MM.1S (cell line): ENCODE results near the gene CCHCR1.
A peak's percentile ranks its signal among the peaks of the same experiment; 100 is the strongest.

Experiments used
- DNase-seq: peaks from one replicate; pipeline ENCODE4 v3.0.0-alpha.2; 2015
- H2AFZ ChIP-seq: fragments of 300-600 bp; sonication (generic); 2 replicates; pipeline ENCODE4 v1.6.0; 2016; ENCODE audit warnings: antibody characterized with exemption, low read length
- H3F3A ChIP-seq: fragments of 300-600 bp; sonication (generic); 2 replicates; pipeline ENCODE4 v1.6.1; 2016; ENCODE audit warnings: mild to moderate bottlenecking, antibody characterized with exemption, low read length, moderate library complexity, mixed read lengths; ENCODE audit not compliant: insufficient read depth
- H3K27ac ChIP-seq: fragments of 300-600 bp; sonication (generic); 2 replicates; pipeline ENCODE4 v1.5.1; 2016; ENCODE audit warnings: mild to moderate bottlenecking, low read length
- H3K27me3 ChIP-seq: fragments of 300-600 bp; sonication (generic); replicated peaks from 2 replicates; pipeline ENCODE4 v1.6.0; 2016; ENCODE audit warnings: low read length; ENCODE audit not compliant: insufficient read depth
- H3K36me3 ChIP-seq: fragments of 300-600 bp; sonication (generic); replicated peaks from 2 replicates; pipeline ENCODE4 v1.6.1; 2016; ENCODE audit warnings: mild to moderate bottlenecking, low read length, mixed read lengths; ENCODE audit not compliant: insufficient read depth
- H3K4me1 ChIP-seq: fragments of 300-600 bp; sonication (generic); 2 replicates; pipeline ENCODE4 v1.6.1; 2016; ENCODE audit warnings: low read length, mixed read lengths
- H3K4me2 ChIP-seq: fragments of 300-600 bp; sonication (generic); 2 replicates; pipeline ENCODE4 v1.6.0; 2016; ENCODE audit warnings: low read depth, low read length
- H3K4me3 ChIP-seq: fragments of 300-600 bp; sonication (generic); 2 replicates; pipeline ENCODE4 v1.5.1; 2016; ENCODE audit warnings: low read length, mixed read lengths
- H3K79me2 ChIP-seq: fragments of 300-600 bp; sonication (generic); 2 replicates; pipeline ENCODE4 v1.6.1; 2016; ENCODE audit warnings: mixed run types, low read length, mixed read lengths
- H3K9ac ChIP-seq: fragments of 300-600 bp; sonication (generic); 2 replicates; pipeline ENCODE4 v1.6.1; 2016; ENCODE audit warnings: low read length, mixed read lengths
- H3K9me2 ChIP-seq: fragments of 300-600 bp; sonication (generic); replicated peaks from 2 replicates; pipeline ENCODE4 v1.6.1; 2016; ENCODE audit warnings: mild to moderate bottlenecking, low read length, mixed read lengths; ENCODE audit not compliant: insufficient read depth
- H3K9me3 ChIP-seq: fragments of 300-600 bp; sonication (generic); replicated peaks from 2 replicates; pipeline ENCODE4 v1.6.1; 2016; ENCODE audit warnings: mild to moderate bottlenecking, low read length, mixed read lengths; ENCODE audit not compliant: insufficient read depth
- H4K20me1 ChIP-seq: fragments of 300-600 bp; sonication (generic); 2 replicates; pipeline ENCODE4 v1.6.1; 2016; ENCODE audit warnings: mild to moderate bottlenecking, low read length, moderate library complexity, mixed read lengths; ENCODE audit not compliant: insufficient read depth
- CTCF ChIP-seq: fragments of 300-600 bp; sonication (generic); IDR thresholded peaks from 2 replicates; pipeline ENCODE4 v1.5.1; 2016; ENCODE audit warnings: antibody characterized with exemption, low read length, mixed read lengths
- EZH2 ChIP-seq: fragments of 300-600 bp; sonication (generic); optimal IDR thresholded peaks from 2 replicates; pipeline ENCODE3; 2017; ENCODE audit warnings: low read depth, mild to moderate bottlenecking, antibody characterized with exemption, low read length, mixed read lengths
- EZH2phosphoT487 ChIP-seq: fragments of 300-600 bp; sonication (generic); IDR thresholded peaks from 2 replicates; pipeline ENCODE4 v1.6.1; 2018; ENCODE audit warnings: antibody characterized with exemption, low read length

The CCHCR1 gene

GRCh38 chr6:31163922-31164321 is 6.3 kb upstream of the CCHCR1 start:
- peaks cover 40% of the 10 kb centered on the region for H3K4me1 ChIP-seq
- H3K4me2 ChIP-seq, result peak overlapping the region; percentile 21; the same call in 1 of the 2 replicates
- no peak overlapping the region for H3K9ac ChIP-seq
- H3K27me3 ChIP-seq, result no peaks in the 10 kb centered on the region
- no peak overlapping the region for H3K4me3 ChIP-seq
- no peaks in the 10 kb centered on the region for H3K36me3 ChIP-seq
- DNase-seq, result no peak
- H3K9me3 ChIP-seq, result no peaks in the 10 kb centered on the region
- H4K20me1 ChIP-seq, result no peaks in the 10 kb centered on the region; the same call in 1 of the 2 replicates
- H3K9me2 ChIP-seq, result no peaks in the 10 kb centered on the region
- H2AFZ ChIP-seq, result no peak overlapping the region
- no peak for TF ChIP-seq EZH2
- no peak for TF ChIP-seq CTCF
- TF ChIP-seq EZH2phosphoT487, result no peak
- H3K79me2 ChIP-seq, result peaks cover 35% of the 10 kb centered on the region
- no peak overlapping the region for H3K27ac ChIP-seq
- H3F3A ChIP-seq, result peaks cover 6% of the 10 kb centered on the region

- Histone ChIP-seq H3K27ac (no peak overlapping the region), H3K27me3 (no peaks in the 10 kb centered on the region), H3K9ac (no peak overlapping the region), H2AFZ (no peak overlapping the region), H3K36me3 (no peaks in the 10 kb centered on the region), H3K4me2 (peak overlapping the region; percentile 21; the same call in 1 of the 2 replicates), H3K4me3 (no peak overlapping the region), H3F3A (peaks cover 11% of the 10 kb centered on the region), H4K20me1 (no peaks in the 10 kb centered on the region; the same call in 1 of the 2 replicates), H3K9me3 (no peaks in the 10 kb centered on the region), H3K4me1 (peaks cover 40% of the 10 kb centered on the region), H3K9me2 (no peaks in the 10 kb centered on the region), H3K79me2 (peaks cover 40% of the 10 kb centered on the region)
- DNase-seq, result no peak
- no peak for TF ChIP-seq EZH2phosphoT487
- TF ChIP-seq CTCF, result no peak
- no peak for TF ChIP-seq EZH2
Observed at GRCh38 chr6:31162463-31163165, 5.0 kb upstream of the CCHCR1 start.

- H3K4me1 ChIP-seq, result peaks cover 46% of the 10 kb centered on the region
- no peak overlapping the region for H3K4me3 ChIP-seq
- peaks cover 40% of the 10 kb centered on the region for H3K79me2 ChIP-seq
- no peaks in the 10 kb centered on the region for H3K36me3 ChIP-seq
- no peaks in the 10 kb centered on the region for H3K9me2 ChIP-seq
- no peaks in the 10 kb centered on the region; the same call in 1 of the 2 replicates for H4K20me1 ChIP-seq
- peaks cover 11% of the 10 kb centered on the region for H3F3A ChIP-seq
- no peaks in the 10 kb centered on the region for H3K9me3 ChIP-seq
- DNase-seq, result no peak
- no peaks in the 10 kb centered on the region for H3K27me3 ChIP-seq
- no peak overlapping the region for H3K4me2 ChIP-seq
- no peak overlapping the region for H3K9ac ChIP-seq
- TF ChIP-seq EZH2phosphoT487, result no peak
- no peak overlapping the region for H3K27ac ChIP-seq
- H2AFZ ChIP-seq, result no peak overlapping the region
Observed at GRCh38 chr6:31161216-31162126, 3.9 kb upstream of the CCHCR1 start.
